Middle frontal gyrus (tissue), 1 donor: Measurements from ENCODE around the gene MXRA7.
A peak's percentile ranks its signal among the peaks of the same experiment; 100 is the strongest.
"Not testable (repeated sequence)": the region's sequence is repeated elsewhere in the genome, so short reads cannot be mapped to it uniquely, and the experiment has no call there.

Experiments
- DNase-seq: peaks from one replicate; pipeline ENCODE4 v3.0.0-alpha.2; 2015; ENCODE audit warnings: low spot score; ENCODE audit errors: extremely low spot score

MXRA7 gene

GRCh38 chr17:76716146-76716838 lies 5.5 kb upstream of the MXRA7 start:
- DNase-seq, result no peak

GRCh38 chr17:76715496-76715830 lies 4.7 kb upstream of the MXRA7 start:
- no peak for DNase-seq

- DNase-seq, result peak; percentile 62
Observed at GRCh38 chr17:76714822-76715495, 4.2 kb upstream of the MXRA7 start.

GRCh38 chr17:76714336-76714735 lies 3.6 kb upstream of the MXRA7 start:
- no peak for DNase-seq

GRCh38 chr17:76713765-76714164 lies 3.0 kb upstream of the MXRA7 start:
- no peak for DNase-seq

GRCh38 chr17:76712321-76712720 lies 1.6 kb upstream of the MXRA7 start:
- DNase-seq, result not testable (repeated sequence)

- not testable (repeated sequence) for DNase-seq
Observed at GRCh38 chr17:76709951-76710862, 558 bp downstream of the MXRA7 start.

GRCh38 chr17:76709077-76709950 lies 1.5 kb downstream of the MXRA7 start:
- DNase-seq, result no peak

GRCh38 chr17:76707985-76708807 lies 2.6 kb downstream of the MXRA7 start:
- DNase-seq, result no peak

GRCh38 chr17:76706817-76707216 lies 3.9 kb downstream of the MXRA7 start:
- no peak for DNase-seq

GRCh38 chr17:76704805-76705204 lies 6.0 kb downstream of the MXRA7 start:
- no peak for DNase-seq

GRCh38 chr17:76702941-76703637 lies 7.7 kb downstream of the MXRA7 start:
- no peak for DNase-seq

- no peak for DNase-seq
Observed at GRCh38 chr17:76702076-76702475, 8.7 kb downstream of the MXRA7 start.

- DNase-seq, result no peak
Observed at GRCh38 chr17:76701471-76701967, 9.2 kb downstream of the MXRA7 start.

- DNase-seq, result no peak
Observed at GRCh38 chr17:76700617-76701470, 9.9 kb downstream of the MXRA7 start.

- DNase-seq, result no peak
Observed at GRCh38 chr17:76700270-76700616, 10.5 kb downstream of the MXRA7 start.

GRCh38 chr17:76698466-76698977 lies 12.2 kb downstream of the MXRA7 start:
- not testable (repeated sequence) for DNase-seq

GRCh38 chr17:76697702-76698465 lies 12.9 kb downstream of the MXRA7 start:
- no peak for DNase-seq
